H1 (cell line): ENCODE measurements around the gene OPCML.

Experiments
- BACH1 ChIP-seq: IDR thresholded peaks from 2 replicates; pipeline ENCODE4 v1.6.1; 2012; ENCODE audit warnings: low read length, improper control_type of control experiment
- BCL11A ChIP-seq, 2 experiments: IDR thresholded peaks; one replicate each; pipeline ENCODE4 v1.6.1; 2011; ENCODE audit warnings: low read depth in 2 of 2, low read length in 2 of 2, mild to moderate bottlenecking in 2 of 2
- HDAC2 ChIP-seq, 2 experiments: fragments of 300-600 bp in 1 of 2; sonication (generic) in 1 of 2; IDR thresholded peaks; 2 replicates each; pipeline ENCODE4 v1.6.1; 2011 to 2012; ENCODE audit warnings: low read depth in 2 of 2, low read length in 2 of 2, mild to moderate bottlenecking in 2 of 2, moderate library complexity in 2 of 2, borderline replicate concordance in 1 of 2, inconsistent platforms in 1 of 2
- POLR2A ChIP-seq, 2 experiments: IDR thresholded peaks; 1 replicate in 1 of 2; 2 replicates in 1 of 2; pipeline ENCODE4 v1.6.1; 2011; ENCODE audit warnings: low read depth in 2 of 2, low read length in 2 of 2, mild to moderate bottlenecking in 2 of 2; ENCODE audit errors: control extremely low read depth in 1 of 2
- RAD21 ChIP-seq, 2 experiments: IDR thresholded peaks in 1 of 2; conservative IDR thresholded peaks in 1 of 2; 2 replicates each; pipeline ENCODE4 v1.6.1; 2011; ENCODE audit warnings: low read depth in 2 of 2, low read length in 2 of 2, improper control_type of control experiment in 1 of 2, inconsistent platforms in 1 of 2, mild to moderate bottlenecking in 1 of 2, moderate library complexity in 1 of 2
- SIN3A ChIP-seq, 2 experiments: IDR thresholded peaks in 1 of 2; conservative IDR thresholded peaks in 1 of 2; 2 replicates each; pipeline ENCODE4 v1.6.1; 2011 to 2012; ENCODE audit warnings: low read length in 2 of 2, improper control_type of control experiment in 1 of 2, low read depth in 1 of 2, mild to moderate bottlenecking in 1 of 2
- SP4 ChIP-seq: IDR thresholded peaks from 2 replicates; pipeline ENCODE4 v1.6.1; 2012; ENCODE audit warnings: low read length, inconsistent platforms
- TF ChIP-seq, protein P1 (sequence below), 3 experiments: IDR thresholded peaks; 1 replicate in 2 of 3; 2 replicates in 1 of 3; pipeline versions ENCODE4 v1.5.1 to v1.6.1; 2011; ENCODE audit warnings: low read length in 3 of 3, mild to moderate bottlenecking in 3 of 3, inconsistent platforms in 2 of 3, low read depth in 1 of 3, moderate library complexity in 1 of 3; ENCODE audit not compliant: insufficient read depth in 1 of 3; ENCODE audit errors: control extremely low read depth in 1 of 3

DNA sequence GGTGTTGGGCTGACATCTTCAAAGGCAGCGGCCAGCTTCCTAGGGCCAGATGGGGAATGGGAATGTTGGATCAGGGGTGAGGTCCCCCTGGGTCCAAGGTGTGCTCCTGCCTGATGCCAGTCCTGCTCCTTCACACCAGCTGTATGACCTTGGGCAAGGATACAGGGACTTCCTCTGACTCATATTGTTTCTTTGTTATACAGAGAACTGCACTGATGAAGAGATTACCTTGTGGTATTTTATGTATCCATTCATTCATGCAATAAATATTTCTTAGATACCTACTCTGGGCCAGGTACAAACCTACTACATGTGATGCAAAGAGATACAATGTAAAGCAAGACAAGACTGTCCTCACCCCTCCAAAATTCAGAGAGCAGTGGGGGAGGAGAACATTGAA, 3.9 kb upstream of the OPCML start:
- no peak for TF ChIP-seq RAD21 (IDR thresholded peaks at IDR 0.05 in 1 of 2, conservative IDR thresholded peaks at IDR 0.05 in 1 of 2; ENCODE audit: low read depth in 2 of 2, low read length in 2 of 2)
- TF ChIP-seq POLR2A (IDR thresholded peaks at IDR 0.05; ENCODE audit: control extremely low read depth in 1 of 2, low read depth in 2 of 2, low read length in 2 of 2), result no peak
- TF ChIP-seq, protein P1, sequence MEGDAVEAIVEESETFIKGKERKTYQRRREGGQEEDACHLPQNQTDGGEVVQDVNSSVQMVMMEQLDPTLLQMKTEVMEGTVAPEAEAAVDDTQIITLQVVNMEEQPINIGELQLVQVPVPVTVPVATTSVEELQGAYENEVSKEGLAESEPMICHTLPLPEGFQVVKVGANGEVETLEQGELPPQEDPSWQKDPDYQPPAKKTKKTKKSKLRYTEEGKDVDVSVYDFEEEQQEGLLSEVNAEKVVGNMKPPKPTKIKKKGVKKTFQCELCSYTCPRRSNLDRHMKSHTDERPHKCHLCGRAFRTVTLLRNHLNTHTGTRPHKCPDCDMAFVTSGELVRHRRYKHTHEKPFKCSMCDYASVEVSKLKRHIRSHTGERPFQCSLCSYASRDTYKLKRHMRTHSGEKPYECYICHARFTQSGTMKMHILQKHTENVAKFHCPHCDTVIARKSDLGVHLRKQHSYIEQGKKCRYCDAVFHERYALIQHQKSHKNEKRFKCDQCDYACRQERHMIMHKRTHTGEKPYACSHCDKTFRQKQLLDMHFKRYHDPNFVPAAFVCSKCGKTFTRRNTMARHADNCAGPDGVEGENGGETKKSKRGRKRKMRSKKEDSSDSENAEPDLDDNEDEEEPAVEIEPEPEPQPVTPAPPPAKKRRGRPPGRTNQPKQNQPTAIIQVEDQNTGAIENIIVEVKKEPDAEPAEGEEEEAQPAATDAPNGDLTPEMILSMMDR (IDR thresholded peaks at IDR 0.05; ENCODE audit: control extremely low read depth in 1 of 3, insufficient read depth in 1 of 3, low read depth in 1 of 3, low read length in 3 of 3), result no peak
- no peak for TF ChIP-seq SIN3A (conservative IDR thresholded peaks at IDR 0.05 in 1 of 2, IDR thresholded peaks at IDR 0.05 in 1 of 2; ENCODE audit: low read depth in 1 of 2, low read length in 2 of 2)
- TF ChIP-seq HDAC2 (IDR thresholded peaks at IDR 0.05; ENCODE audit: borderline replicate concordance in 1 of 2, low read depth in 2 of 2, low read length in 2 of 2), result no peak
- TF ChIP-seq BACH1, result no peak
- no peak for TF ChIP-seq BCL11A (IDR thresholded peaks at IDR 0.05; ENCODE audit: low read depth in 2 of 2, low read length in 2 of 2)
- TF ChIP-seq SP4, result no peak
